Activated T-helper 1 cell treated with Interleukin-2 at 50 U/mL for 16 hours (primary cell): ENCODE measurements around the gene ADAMTS10.
"Not testable (repeated sequence)": the region's sequence is repeated elsewhere in the genome, so short reads cannot be mapped to it uniquely, and the experiment has no call there.

Experiments used
- DNase-seq: peaks from one replicate; pipeline ENCODE4 v3.0.0-alpha.2; 2020; ENCODE audit warnings: low read depth

The ADAMTS10 gene

GRCh38 chr19:8561075-8561764 is 49.3 kb downstream of the ADAMTS10 start:
- no peak for DNase-seq

GRCh38 chr19:8558325-8558724 is 52.2 kb downstream of the ADAMTS10 start:
- DNase-seq, result no peak

GRCh38 chr19:8557642-8558238 is 52.8 kb downstream of the ADAMTS10 start:
- no peak for DNase-seq

- not testable (repeated sequence) for DNase-seq
These were observed 56.8 kb downstream of the ADAMTS10 start for GRCh38 chr19:8553729-8554128.

GRCh38 chr19:8552810-8553209 is 57.7 kb downstream of the ADAMTS10 start:
- no peak for DNase-seq

GRCh38 chr19:8550070-8550469 is 60.4 kb downstream of the ADAMTS10 start:
- DNase-seq, result no peak

- DNase-seq, result no peak
These were observed 64.8 kb downstream of the ADAMTS10 start for GRCh38 chr19:8545743-8546142.

- DNase-seq, result no peak
These were observed 66.3 kb downstream of the ADAMTS10 start for GRCh38 chr19:8544168-8544567.

- DNase-seq, result no peak
These were observed 70.8 kb downstream of the ADAMTS10 start for GRCh38 chr19:8539621-8540149.

- DNase-seq, result no peak
These were observed 73.4 kb downstream of the ADAMTS10 start for GRCh38 chr19:8537099-8537498.

- no peak for DNase-seq
These were observed 74.2 kb downstream of the ADAMTS10 start for GRCh38 chr19:8536282-8536681.

GRCh38 chr19:8532225-8532624 is 78.3 kb downstream of the ADAMTS10 start:
- no peak for DNase-seq

- DNase-seq, result no peak
These were observed 79.0 kb downstream of the ADAMTS10 start for GRCh38 chr19:8531470-8531869.
